GM18507 (cell line): ENCODE measurements around the gene RAB11FIP4.
A peak's percentile ranks its signal among the peaks of the same experiment; 100 is the strongest.

Experiments
- DNase-seq: peaks from one replicate; pipeline ENCODE4 v3.0.0; 2011; ENCODE audit warnings: low read depth; ENCODE audit not compliant: insufficient read length; ENCODE audit errors: extremely low spot score
- FAIRE-seq: peaks from 2 replicates; lab custom pipeline; 2011; peaks lifted over from hg19 to GRCh38; lab: Jason Lieb, UNC

Gene RAB11FIP4

DNA sequence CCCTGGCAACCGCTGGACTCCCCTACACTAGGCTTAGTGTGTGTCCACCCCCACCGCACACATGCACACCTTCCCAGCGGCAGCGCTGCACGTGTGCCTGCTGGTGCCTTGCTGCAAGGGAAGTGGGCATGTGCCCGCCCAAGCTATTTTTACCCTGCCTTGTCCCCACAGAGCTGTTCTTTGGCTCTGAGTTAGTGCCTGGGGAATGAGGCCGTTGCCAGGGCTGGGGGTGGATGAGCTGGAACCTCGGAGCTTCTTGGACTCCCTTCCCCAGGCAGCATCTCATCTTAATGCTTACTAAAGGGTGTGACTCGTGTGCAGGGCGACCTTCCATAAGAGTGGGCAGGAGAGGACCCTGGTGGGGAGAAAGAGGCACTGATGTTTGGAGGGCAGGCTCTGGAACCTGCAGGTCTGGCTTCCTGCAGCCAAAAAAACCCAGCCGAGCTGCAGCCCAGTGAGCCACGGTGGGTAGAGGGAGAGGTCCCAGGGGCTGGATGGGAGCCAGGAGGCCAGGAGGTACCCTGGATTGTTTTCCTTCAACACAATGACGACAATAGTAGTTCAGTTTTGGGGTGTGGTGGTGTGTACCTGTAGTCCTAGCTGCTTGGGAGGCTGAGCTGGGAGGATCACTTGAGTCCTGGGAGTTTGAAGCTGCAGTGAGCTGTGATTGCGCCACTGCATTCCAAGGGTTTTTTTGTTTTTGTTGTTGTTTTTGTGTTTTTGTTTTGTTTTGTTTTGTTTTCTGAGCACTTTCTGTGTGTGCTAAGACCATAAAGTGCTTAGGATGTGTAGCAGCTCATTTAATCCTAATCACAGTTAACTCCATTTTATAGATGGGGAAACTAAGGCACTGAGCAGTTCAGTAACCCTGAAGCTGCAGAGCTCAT lies 119.1 kb downstream of the RAB11FIP4 start:
- FAIRE-seq (no peak), DNase-seq (no peak)

GRCh38 chr17:31511195-31511578 lies 119.7 kb downstream of the RAB11FIP4 start:
- no peak for DNase-seq
- FAIRE-seq, result no peak

GRCh38 chr17:31511580-31511979 lies 120.1 kb downstream of the RAB11FIP4 start:
- no peak for DNase-seq
- no peak for FAIRE-seq

DNA sequence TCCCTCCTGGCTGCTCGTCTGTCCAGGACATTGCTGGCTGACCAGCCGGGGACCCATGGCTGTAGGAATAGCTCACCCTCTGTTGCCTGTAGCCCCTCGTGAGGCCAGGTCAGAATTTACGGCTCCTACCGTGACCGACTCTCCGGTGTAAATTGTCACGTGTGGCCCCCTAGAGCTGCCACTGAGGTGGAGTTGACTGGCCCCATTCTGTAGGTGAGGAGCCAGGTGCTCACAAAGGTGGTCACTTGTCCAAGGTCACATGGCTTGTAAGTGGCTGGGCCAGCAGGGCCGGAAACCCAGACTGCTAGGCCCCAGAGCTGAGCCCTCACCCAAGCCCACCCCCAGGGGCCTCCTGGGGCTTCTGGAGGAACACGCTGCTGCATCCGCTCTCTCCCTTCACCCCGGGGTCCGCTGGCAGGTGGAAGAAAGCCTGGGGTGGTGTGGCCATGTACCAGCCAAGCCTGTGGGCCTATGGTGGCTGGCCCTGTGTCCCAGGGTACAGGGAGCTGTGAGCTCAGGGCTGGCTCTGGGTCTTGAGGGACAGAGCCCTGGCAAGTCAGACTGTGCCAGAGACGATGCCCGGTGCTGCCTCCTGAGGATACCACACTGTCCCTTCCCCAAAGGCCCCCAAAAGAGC lies 120.7 kb downstream of the RAB11FIP4 start:
- FAIRE-seq (no peak), DNase-seq (no peak)

- FAIRE-seq (no peak), DNase-seq (no peak)
Measured at GRCh38 chr17:31512796-31513195, 121.3 kb downstream of the RAB11FIP4 start.

- DNase-seq (no peak), FAIRE-seq (no peak)
Measured at GRCh38 chr17:31513731-31514427, 122.4 kb downstream of the RAB11FIP4 start.

DNA sequence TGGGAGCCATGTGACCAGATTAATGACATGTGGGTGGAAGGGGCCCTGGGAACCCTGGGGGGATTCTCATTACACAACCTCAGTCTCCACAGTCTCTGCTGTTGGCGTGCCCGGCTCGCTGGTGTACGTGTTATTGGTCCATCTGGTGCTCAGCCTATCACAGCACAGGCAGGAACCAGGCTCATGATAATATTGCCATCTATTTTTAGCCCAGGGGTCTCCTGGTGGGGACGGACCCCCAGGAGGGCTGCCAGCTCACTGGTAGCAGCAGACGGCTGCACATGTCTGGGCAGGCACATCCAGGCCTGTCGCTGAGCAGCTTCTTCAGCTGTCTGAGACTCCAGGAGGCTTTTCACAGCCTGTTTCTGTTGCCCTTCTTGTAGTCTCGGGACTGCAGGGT lies 123.8 kb downstream of the RAB11FIP4 start:
- no peak for FAIRE-seq
- DNase-seq, result no peak

GRCh38 chr17:31517524-31517923 lies 126.0 kb downstream of the RAB11FIP4 start:
- no peak for DNase-seq
- no peak for FAIRE-seq

- FAIRE-seq (no peak), DNase-seq (no peak)
Measured at GRCh38 chr17:31518478-31518877, 127.0 kb downstream of the RAB11FIP4 start.

- DNase-seq (no peak), FAIRE-seq (no peak)
Measured at GRCh38 chr17:31521632-31522283, 130.3 kb downstream of the RAB11FIP4 start.

DNA sequence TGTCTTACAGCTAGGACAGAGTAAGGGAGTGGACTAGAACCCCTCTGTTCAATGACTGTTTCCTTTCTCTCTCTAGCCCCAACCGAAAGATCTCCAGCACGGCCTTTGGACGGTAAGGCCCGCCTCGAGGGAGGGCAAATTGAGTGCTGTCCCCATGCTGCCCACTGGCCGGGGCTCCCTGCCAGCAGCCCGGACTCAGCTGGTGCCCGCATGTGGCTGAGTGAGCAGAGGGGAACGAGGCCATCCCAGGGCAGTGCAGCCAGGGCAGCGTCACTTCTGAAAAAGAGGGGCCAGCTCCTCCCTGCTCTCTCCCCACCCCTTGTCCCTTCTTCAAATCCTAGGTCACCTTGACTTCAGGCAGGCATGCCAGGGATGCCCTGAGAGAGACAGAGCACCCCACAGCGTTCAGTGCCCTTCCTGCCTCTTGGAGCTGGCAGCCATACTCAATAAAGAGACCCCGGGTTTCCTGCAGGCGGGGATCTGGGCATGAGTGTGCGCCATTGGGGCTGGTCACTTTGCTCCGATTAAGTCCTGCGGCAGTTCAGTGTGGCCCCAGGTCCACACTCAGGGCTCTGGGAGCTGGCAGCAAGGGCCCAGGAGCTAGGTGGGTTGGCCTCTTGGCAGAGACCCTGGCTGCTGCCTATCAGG lies 130.9 kb downstream of the RAB11FIP4 start:
- DNase-seq (no peak), FAIRE-seq (no peak)

GRCh38 chr17:31522987-31523495 lies 131.6 kb downstream of the RAB11FIP4 start:
- DNase-seq, result no peak
- FAIRE-seq, result no peak

DNA sequence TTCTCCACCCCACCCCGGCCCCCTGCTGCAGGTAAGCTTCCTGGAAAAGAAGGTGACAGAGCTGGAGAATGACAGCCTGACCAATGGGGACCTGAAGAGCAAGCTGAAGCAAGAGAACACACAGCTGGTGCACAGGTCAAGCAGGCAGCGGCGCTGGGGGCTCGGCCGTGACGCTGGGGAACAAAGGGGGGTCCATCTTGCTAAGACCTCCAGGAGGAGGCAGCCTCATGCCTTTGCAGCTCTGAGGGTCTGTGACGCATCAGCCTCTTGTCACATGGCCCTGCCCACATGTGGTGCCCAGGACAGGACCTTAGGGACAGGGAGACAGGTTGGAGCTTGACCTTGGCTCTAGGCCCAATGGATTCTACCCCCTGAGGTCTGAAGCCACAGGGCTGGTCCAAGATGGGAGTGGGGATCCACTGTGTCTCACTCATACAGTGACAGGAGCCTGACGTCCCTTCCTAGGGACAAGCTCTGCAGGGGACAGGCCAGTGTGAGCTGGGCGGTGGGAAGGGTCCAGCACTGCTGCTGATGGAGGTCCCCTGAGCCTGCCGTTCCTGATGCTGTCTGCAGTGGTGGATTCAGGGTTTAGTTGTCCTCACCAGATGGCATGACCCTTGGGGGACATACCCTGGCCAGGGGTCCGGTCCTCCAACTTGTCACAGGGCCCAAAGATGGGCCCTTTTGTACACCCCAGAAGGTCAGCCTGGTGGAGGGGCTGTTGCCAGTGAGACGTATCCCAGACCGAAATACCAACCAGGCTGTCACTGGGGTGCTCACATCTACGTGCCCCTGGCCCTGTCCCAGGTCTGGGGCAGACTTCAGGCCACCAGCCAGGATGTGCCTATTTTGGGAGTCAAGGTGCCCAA lies 132.6 kb downstream of the RAB11FIP4 start:
- no peak for DNase-seq
- no peak for FAIRE-seq

DNA sequence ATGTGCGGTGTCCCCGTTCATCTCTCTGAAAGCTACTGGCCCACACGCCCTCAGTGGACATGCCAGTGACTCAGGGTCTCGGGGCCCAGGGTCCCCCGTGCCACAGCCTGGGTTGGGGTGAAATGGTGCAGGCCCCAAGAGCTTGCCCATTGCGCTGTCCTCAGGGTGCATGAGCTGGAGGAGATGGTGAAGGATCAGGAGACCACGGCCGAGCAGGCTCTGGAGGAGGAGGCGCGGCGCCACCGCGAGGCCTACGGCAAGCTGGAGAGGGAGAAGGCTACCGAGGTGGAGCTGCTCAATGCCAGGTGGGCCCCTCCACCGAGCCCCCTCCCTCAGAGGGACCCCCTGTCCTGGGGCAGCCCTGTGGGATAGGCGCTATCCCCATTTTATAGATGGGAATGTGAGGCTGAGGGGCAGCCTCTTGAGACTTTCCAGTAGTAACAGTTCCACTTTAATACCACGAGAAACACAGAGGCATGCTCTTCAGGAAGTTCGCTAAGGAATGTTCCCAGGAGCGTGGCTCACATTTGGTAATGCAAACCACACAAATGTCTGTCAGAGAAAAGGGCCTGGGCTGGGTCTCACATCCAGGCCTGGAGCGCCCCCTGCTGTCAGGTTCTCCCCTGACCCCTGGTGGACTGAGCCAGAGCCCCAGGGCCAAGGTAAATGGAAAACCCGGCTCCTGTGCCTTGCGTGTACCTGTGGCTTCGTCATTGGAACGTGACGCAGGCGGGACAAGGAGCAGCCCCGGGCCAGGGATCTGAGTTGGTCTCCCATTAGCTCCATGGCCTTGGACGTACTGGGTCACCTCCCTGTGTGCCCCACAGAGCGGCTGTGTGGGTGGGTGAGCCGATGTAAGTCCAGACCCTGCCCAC lies 133.7 kb downstream of the RAB11FIP4 start:
- peak; percentile 67 for DNase-seq
- peak; percentile 95 for FAIRE-seq

DNA sequence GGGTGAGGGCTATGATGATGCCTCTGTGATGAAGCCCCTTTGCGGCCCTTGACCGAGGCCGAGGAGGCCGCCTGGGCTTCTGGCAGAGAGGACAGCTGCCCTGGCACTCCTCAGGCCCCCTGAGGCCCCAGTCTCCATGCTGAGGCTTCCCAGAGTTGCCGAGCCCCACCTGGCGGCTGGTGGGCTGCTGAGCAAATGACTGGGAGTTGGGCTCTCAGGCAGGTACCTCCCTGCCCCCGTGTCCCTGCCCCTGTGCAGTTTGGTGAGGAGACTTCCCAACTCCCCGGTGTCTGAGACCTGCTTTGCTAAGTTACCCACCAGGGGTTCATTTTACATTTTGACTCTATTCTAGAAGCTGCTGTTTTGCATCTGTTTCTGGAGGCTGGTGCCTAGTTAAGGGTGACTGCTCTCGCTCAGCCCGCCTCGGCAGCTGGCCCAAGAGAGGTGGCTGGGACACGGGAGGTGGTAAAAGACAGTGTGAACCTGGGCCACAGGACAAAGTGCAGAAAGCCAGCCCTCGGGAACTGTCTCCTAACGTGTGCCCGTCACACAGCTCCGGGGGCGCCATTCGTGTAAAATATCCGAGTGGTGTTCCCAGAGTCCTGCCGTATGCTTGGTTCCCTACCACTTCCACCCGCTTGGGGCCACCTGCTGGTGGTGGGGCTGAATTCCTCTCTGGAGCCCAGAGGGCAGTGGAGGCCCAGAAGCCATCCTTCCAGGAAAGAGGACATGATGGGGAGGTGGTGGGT lies 134.5 kb downstream of the RAB11FIP4 start:
- DNase-seq (no peak), FAIRE-seq (no peak)

- FAIRE-seq (no peak), DNase-seq (no peak)
Measured at GRCh38 chr17:31527606-31528005, 136.1 kb downstream of the RAB11FIP4 start.
